Natural killer cell (primary cell): ENCODE data around the gene COL6A3. TPM values are rescaled to one million over a fixed set of nuclear protein-coding genes. Genes with fewer than 3 reads are reported as not detected.
A peak's percentile ranks its signal among the peaks of the same experiment; 100 is the strongest.

Experiments used
- ATAC-seq, 3 donors: fragments of 150-1000 bp in 2 of 3; fragments of 200-7000 bp in 1 of 3; cut with Tn5 transposase; 1 replicate in 1 of 3; 2 replicates in 2 of 3; pipeline ENCODE4 v1.10.0; 2021; ENCODE audit warnings: mild to moderate bottlenecking in 2 of 3, moderate library complexity in 2 of 3
- DNase-seq, 2 donors: peaks; one replicate each; pipeline versions ENCODE4 v3.0.0 to v3.0.0-alpha.2; 2013 to 2021; ENCODE audit warnings: mixed read lengths in 1 of 2
- H3K27ac ChIP-seq: one replicate; pipeline ENCODE4 v1.5.1; 2013; ENCODE audit warnings: mild to moderate bottlenecking, low read length
- H3K27me3 ChIP-seq: one replicate; pipeline ENCODE4 v1.6.1; 2013; ENCODE audit warnings: low read length; ENCODE audit not compliant: control insufficient read depth, insufficient read depth
- H3K36me3 ChIP-seq: one replicate; pipeline ENCODE4 v1.6.1; 2013; ENCODE audit warnings: low read length; ENCODE audit not compliant: control insufficient read depth, insufficient read depth
- H3K4me1 ChIP-seq: one replicate; pipeline ENCODE4 v1.6.1; 2013; ENCODE audit warnings: low read length; ENCODE audit not compliant: control insufficient read depth, insufficient read depth
- H3K4me3 ChIP-seq: one replicate; pipeline ENCODE4 v1.5.1; 2013; ENCODE audit warnings: low read length
- H3K9me3 ChIP-seq: one replicate; pipeline ENCODE4 v1.6.1; 2013; ENCODE audit warnings: low read length; ENCODE audit not compliant: control insufficient read depth, insufficient read depth
- H3K27ac Mint-ChIP-seq, 2 donors: one replicate each; pipeline ENCODE4 v1.8.0; 2022; ENCODE audit warnings: mild to moderate bottlenecking in 2 of 2, mixed read lengths in 2 of 2, moderate library complexity in 1 of 2
- H3K27me3 Mint-ChIP-seq, 2 donors: one replicate each; pipeline ENCODE4 v1.8.0; 2022; ENCODE audit warnings: low read depth in 2 of 2, mixed read lengths in 2 of 2
- H3K36me3 Mint-ChIP-seq: one replicate; pipeline ENCODE4 v1.8.0; 2022; ENCODE audit warnings: mixed read lengths
- H3K4me1 Mint-ChIP-seq, 2 donors: one replicate each; pipeline ENCODE4 v1.8.0; 2022; ENCODE audit warnings: mixed read lengths in 2 of 2
- H3K4me3 Mint-ChIP-seq: one replicate; pipeline ENCODE4 v1.8.0; 2022; ENCODE audit warnings: mild to moderate bottlenecking, moderate library complexity, mixed read lengths
- H3K9me3 Mint-ChIP-seq, 2 donors: one replicate each; pipeline ENCODE4 v1.8.0; 2022; ENCODE audit warnings: mixed read lengths in 2 of 2
- CTCF ChIP-seq: fragments of 200-600 bp; IDR thresholded peaks from one replicate; pipeline ENCODE4 v1.8.0; 2022; ENCODE audit warnings: antibody characterized with exemption
- WGBS: methylation state at CpG from one replicate; pipeline ENCODE4 v1.1.7; 2013; ENCODE audit warnings: missing lambda C conversion rate; ENCODE audit not compliant: insufficient coverage; 5-methylcytosine and 5-hydroxymethylcytosine counted together
- intact Hi-C: fragments of 100-400 bp; cut with micrococcal nuclease; formaldehyde crosslinking; loops from one replicate; pipeline ENCODE4 v1.14.2; 2022
- total RNA-seq, 4 donors: library from RNA; stranded (reverse); fragments of 120-200 nt in 1 of 4; gene quantifications; one replicate each; pipeline versions ENCODE4 v1.2.3 to v1.2.4, GENCODE V29; 2013 to 2022

The COL6A3 gene
- total RNA-seq, 3 donors from 2014 or later (not counting 1 experiment from before 2014, with no cell fraction given): 0.10 to 0.31 (median 0.29) TPM

DNA sequence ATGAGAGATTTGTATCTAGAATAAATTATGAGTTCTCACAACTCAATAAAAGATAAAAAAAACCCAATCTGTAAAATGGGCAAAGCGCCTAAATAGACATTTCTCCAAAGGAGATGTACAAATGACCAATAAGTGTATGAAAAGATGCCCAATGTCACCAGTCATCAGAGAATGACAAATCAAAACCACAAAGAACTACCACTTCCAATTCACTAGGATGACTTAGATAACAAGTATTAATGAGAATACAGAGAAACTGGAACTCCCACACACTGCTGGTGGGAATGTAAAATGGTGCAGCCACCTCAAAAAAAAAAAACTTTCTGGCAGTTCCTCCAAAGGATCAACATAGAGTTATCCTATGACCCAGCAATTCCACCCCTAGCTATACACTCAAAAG is 17.4 kb upstream of the COL6A3 start:
- ATAC-seq (no peak), DNase-seq (no peak)
- Mint-ChIP-seq H3K27ac (no peak overlapping the region), H3K36me3 (no peaks in the 10 kb centered on the region), H3K27me3 (no peaks in the 10 kb centered on the region), H3K9me3 (no peaks in the 10 kb centered on the region), H3K4me3 (peak overlapping the region; percentile 57), H3K4me1 (peaks cover 50 to 58% of the 10 kb centered on the region in 2 donors)
- H3K9me3 ChIP-seq: no peaks in the 10 kb centered on the region
- no peaks in the 10 kb centered on the region for H3K27me3 ChIP-seq
- no CpG with 5 or more reads among the region's 1 CpG for WGBS
- no peaks in the 10 kb centered on the region for H3K36me3 ChIP-seq
- intact Hi-C loops: no loop called here
- H3K27ac ChIP-seq: no peak overlapping the region
- H3K4me3 ChIP-seq: no peak overlapping the region
- H3K4me1 ChIP-seq: peaks cover 40% of the 10 kb centered on the region
- no peak for TF ChIP-seq CTCF

- Mint-ChIP-seq H3K4me3 (no peak overlapping the region), H3K36me3 (no peaks in the 10 kb centered on the region), H3K9me3 (no peaks in the 10 kb centered on the region), H3K27ac (no peak overlapping the region), H3K4me1 (peaks cover 44 to 53% of the 10 kb centered on the region in 2 donors), H3K27me3 (no peaks in the 10 kb centered on the region)
- Histone ChIP-seq H3K4me1 (peaks cover 40% of the 10 kb centered on the region), H3K36me3 (no peaks in the 10 kb centered on the region), H3K9me3 (no peaks in the 10 kb centered on the region), H3K27me3 (no peaks in the 10 kb centered on the region), H3K27ac (no peak overlapping the region), H3K4me3 (no peak overlapping the region)
- TF ChIP-seq CTCF: no peak
- intact Hi-C loops: no loop called here
- 71% methylated on average over 1 of the region's 1 CpG for WGBS
- DNase-seq (no peak), ATAC-seq (no peak)
Measured at GRCh38 chr2:237430861-237431260, 16.9 kb upstream of the COL6A3 start.

- 79% methylated on average over 3 of the region's 3 CpGs for WGBS
- H3K36me3 ChIP-seq: no peaks in the 10 kb centered on the region
- Mint-ChIP-seq H3K27ac (no peak overlapping the region), H3K36me3 (no peaks in the 10 kb centered on the region), H3K27me3 (peaks cover 0 to under 1% of the 10 kb centered on the region in 2 donors), H3K4me3 (no peak overlapping the region), H3K4me1 (peaks cover 33 to 42% of the 10 kb centered on the region in 2 donors), H3K9me3 (no peaks in the 10 kb centered on the region)
- ATAC-seq (no peak), DNase-seq (peak in 1 of 2 donors; percentile 59)
- no peaks in the 10 kb centered on the region for H3K27me3 ChIP-seq
- no peak overlapping the region for H3K27ac ChIP-seq
- no peak overlapping the region for H3K4me3 ChIP-seq
- H3K9me3 ChIP-seq: no peaks in the 10 kb centered on the region
- no peak for TF ChIP-seq CTCF
- intact Hi-C loops: no loop called here
- peaks cover 30% of the 10 kb centered on the region for H3K4me1 ChIP-seq
Measured at GRCh38 chr2:237429753-237430152, 15.8 kb upstream of the COL6A3 start.

- H3K4me3 Mint-ChIP-seq: no peak overlapping the region
- no peak overlapping the region for H3K27ac Mint-ChIP-seq
- Histone ChIP-seq H3K9me3 (no peaks in the 10 kb centered on the region), H3K4me3 (no peak overlapping the region), H3K4me1 (peaks cover 12% of the 10 kb centered on the region), H3K27me3 (no peaks in the 10 kb centered on the region), H3K36me3 (no peaks in the 10 kb centered on the region), H3K27ac (no peak overlapping the region)
- H3K4me1 Mint-ChIP-seq: peaks cover 15 to 26% of the 10 kb centered on the region in 2 donors
- no peak for ATAC-seq
- no peaks in the 10 kb centered on the region for H3K9me3 Mint-ChIP-seq
- DNase-seq: peak in 1 of 2 donors; percentile 62
- H3K27me3 Mint-ChIP-seq: peaks cover 0 to 15% of the 10 kb centered on the region in 2 donors
- no peak for TF ChIP-seq CTCF
- no peaks in the 10 kb centered on the region for H3K36me3 Mint-ChIP-seq
- 87% methylated on average over 5 of the region's 5 CpGs for WGBS
- intact Hi-C loops: no loop called here
Measured at GRCh38 chr2:237427769-237428506, 14.0 kb upstream of the COL6A3 start.
